Sigmoid colon (tissue), 4 donors: Measurements from ENCODE around the gene ACSL5.

Experiments used
- CTCF ChIP-seq, 4 experiments: fragments of 450-650 bp in 3 of 4; fragments of 200-600 bp in 1 of 4; IDR thresholded peaks; one replicate each; pipeline ENCODE4 v1.5.1; 2016 to 2019; ENCODE audit warnings: antibody characterized with exemption in 4 of 4, mild to moderate bottlenecking in 3 of 4, moderate library complexity in 2 of 4
- EP300 ChIP-seq, 4 donors: sonication (generic); formaldehyde crosslinking; IDR thresholded peaks; one replicate each; pipeline ENCODE4 v1.6.1; 2017; ENCODE audit warnings: antibody characterized with exemption in 4 of 4
- POLR2A ChIP-seq, 2 donors: fragments of 450-650 bp; IDR thresholded peaks; one replicate each; pipeline ENCODE4 v1.6.1; 2016; ENCODE audit warnings: antibody characterized with exemption in 2 of 2, mild to moderate bottlenecking in 2 of 2, moderate library complexity in 2 of 2

DNA sequence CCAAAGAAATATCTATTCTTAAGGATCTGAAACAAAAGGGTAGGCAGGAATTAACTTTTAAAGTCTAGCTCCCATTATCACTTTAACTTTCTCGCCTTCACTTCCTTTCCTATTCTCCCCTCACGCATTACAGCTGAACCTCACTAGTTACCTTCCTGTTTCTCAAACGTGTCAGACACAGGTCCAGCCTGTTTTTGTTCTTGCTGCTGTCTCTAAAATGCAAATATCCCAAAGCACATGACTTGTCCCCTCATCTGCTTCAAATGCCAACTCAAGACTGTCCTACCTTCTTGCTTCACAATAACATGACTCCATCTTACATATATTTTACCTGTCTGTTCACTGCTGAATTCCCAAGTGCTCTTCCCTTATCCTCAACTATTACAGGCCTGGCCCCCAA, 55.2 kb downstream of the ACSL5 start:
- no peak for TF ChIP-seq POLR2A (IDR thresholded peaks at IDR 0.05)
- TF ChIP-seq CTCF (IDR thresholded peaks at IDR 0.05), result no peak
- TF ChIP-seq EP300 (IDR thresholded peaks at IDR 0.05), result no peak
